SK-N-SH treated with all-trans-retinoic acid at 6 μM for 48 hours (cell line): Measurements from ENCODE around the gene PLIN5.

Experiments used
- ATAC-seq: fragments of 200-7000 bp; cut with Tn5 transposase; 3 replicates; pipeline ENCODE4 v1.9.1; 2020; ENCODE audit warnings: mild to moderate bottlenecking, moderate library complexity
- ARNTL ChIP-seq: fragments of 450-650 bp; formaldehyde crosslinking; IDR thresholded peaks from 2 replicates; pipeline ENCODE4 v1.5.0; 2020; ENCODE audit warnings: low read depth, mild to moderate bottlenecking, moderate library complexity, borderline replicate concordance
- BACH2 ChIP-seq: fragments of 250-450 bp; sonication (Bioruptor Pico); IDR thresholded peaks from 2 replicates; pipeline ENCODE4 v1.9.0; 2021; ENCODE audit warnings: mild to moderate bottlenecking, borderline replicate concordance
- CREB5 ChIP-seq: fragments of 250-450 bp; sonication (Bioruptor Pico); IDR thresholded peaks from 2 replicates; pipeline ENCODE4 v1.5.1; 2020; ENCODE audit warnings: low read depth, mild to moderate bottlenecking, moderate library complexity
- CSDC2 ChIP-seq: fragments of 250-450 bp; sonication (Bioruptor Pico); IDR thresholded peaks from 2 replicates; pipeline ENCODE4 v1.5.0; 2020; ENCODE audit warnings: mild to moderate bottlenecking, moderate library complexity
- CSRNP3 ChIP-seq: fragments of 250-450 bp; sonication (Bioruptor Pico); IDR thresholded peaks from 2 replicates; pipeline ENCODE4 v1.5.1; 2021; ENCODE audit warnings: mild to moderate bottlenecking, moderate library complexity
- ESRRG ChIP-seq: fragments of 250-450 bp; sonication (Bioruptor Pico); IDR thresholded peaks from 2 replicates; pipeline ENCODE4 v1.6.1; 2021; ENCODE audit warnings: mild to moderate bottlenecking
- GLIS3 ChIP-seq: fragments of 250-450 bp; sonication (Bioruptor Pico); IDR thresholded peaks from 2 replicates; pipeline ENCODE4 v1.5.0; 2020; ENCODE audit warnings: mild to moderate bottlenecking, moderate library complexity
- ISL1 ChIP-seq: fragments of 250-450 bp; sonication (Bioruptor Pico); IDR thresholded peaks from 2 replicates; pipeline ENCODE4 v2.1.2; 2022; ENCODE audit warnings: mild to moderate bottlenecking, moderate library complexity
- OSR1 ChIP-seq: fragments of 250-450 bp; sonication (Bioruptor Pico); IDR thresholded peaks from 2 replicates; pipeline ENCODE4 v1.8.0; 2022; ENCODE audit warnings: moderate library complexity, mild to moderate bottlenecking, inconsistent platforms
- POU6F1 ChIP-seq: fragments of 250-450 bp; sonication (Bioruptor Pico); IDR thresholded peaks from 2 replicates; pipeline ENCODE4 v1.8.0; 2021; ENCODE audit warnings: low read depth, mild to moderate bottlenecking, moderate library complexity, borderline replicate concordance
- PPARA ChIP-seq: fragments of 250-450 bp; sonication (Bioruptor Pico); IDR thresholded peaks from 2 replicates; pipeline ENCODE4 v1.5.0; 2020; ENCODE audit warnings: mild to moderate bottlenecking, borderline replicate concordance
- RARB ChIP-seq: fragments of 250-450 bp; sonication (Bioruptor Pico); IDR thresholded peaks from 2 replicates; pipeline ENCODE4 v1.8.0; 2021; ENCODE audit warnings: mild to moderate bottlenecking, moderate library complexity
- SNAI2 ChIP-seq: fragments of 250-450 bp; sonication (Bioruptor Pico); IDR thresholded peaks from 2 replicates; pipeline ENCODE4 v1.5.0; 2020; ENCODE audit warnings: mild to moderate bottlenecking, moderate library complexity
- TCF4 ChIP-seq: fragments of 250-450 bp; sonication (Bioruptor Pico); IDR thresholded peaks from 2 replicates; pipeline ENCODE4 v1.8.0; 2021; ENCODE audit warnings: mild to moderate bottlenecking, moderate library complexity, borderline replicate concordance
- TOX ChIP-seq: fragments of 250-450 bp; sonication (Bioruptor Pico); IDR thresholded peaks from 2 replicates; pipeline ENCODE4 v1.8.0; 2021; ENCODE audit warnings: mild to moderate bottlenecking, moderate library complexity, borderline replicate concordance
- TSHZ2 ChIP-seq: fragments of 250-450 bp; sonication (Bioruptor Pico); IDR thresholded peaks from 2 replicates; pipeline ENCODE4 v1.5.0; 2020; ENCODE audit warnings: mild to moderate bottlenecking, moderate library complexity
- ZC3H10 ChIP-seq: fragments of 250-450 bp; sonication (Bioruptor Pico); IDR thresholded peaks from 2 replicates; pipeline ENCODE4 v1.5.1; 2021; ENCODE audit warnings: mild to moderate bottlenecking, moderate library complexity
- ZFP3 ChIP-seq: fragments of 250-450 bp; sonication (Bioruptor Pico); IDR thresholded peaks from 2 replicates; pipeline ENCODE4 v1.5.0; 2020; ENCODE audit warnings: mild to moderate bottlenecking, moderate library complexity
- ZFP30 ChIP-seq: fragments of 450-650 bp; formaldehyde crosslinking; IDR thresholded peaks from 2 replicates; pipeline ENCODE4 v1.5.0; 2022; ENCODE audit warnings: mild to moderate bottlenecking, moderate library complexity
- ZNF565 ChIP-seq: fragments of 450-650 bp; formaldehyde crosslinking; conservative IDR thresholded peaks from 2 replicates; pipeline ENCODE4 v1.5.0; 2020; ENCODE audit warnings: low read depth, mild to moderate bottlenecking, moderate library complexity
- ZNF70 ChIP-seq: fragments of 450-650 bp; formaldehyde crosslinking; IDR thresholded peaks from 2 replicates; pipeline ENCODE4 v1.5.0; 2020; ENCODE audit warnings: mild to moderate bottlenecking, moderate library complexity
- ZNF8 ChIP-seq: fragments of 450-650 bp; formaldehyde crosslinking; IDR thresholded peaks from 2 replicates; pipeline ENCODE4 v1.5.0; 2020; ENCODE audit warnings: mild to moderate bottlenecking, moderate library complexity

Gene PLIN5

GRCh38 chr19:4515732-4516131 lies 19.3 kb downstream of the PLIN5 start:
- TF ChIP-seq BACH2 (CRISPR knock-in tag), result no peak
- TF ChIP-seq TCF4 (CRISPR knock-in tag), result no peak
- TF ChIP-seq ZFP3 (CRISPR knock-in tag), result no peak
- TF ChIP-seq POU6F1, result no peak
- TF ChIP-seq CREB5 (CRISPR knock-in tag), result no peak
- no peak for TF ChIP-seq ZC3H10 (CRISPR knock-in tag)
- no peak for TF ChIP-seq CSRNP3
- no peak for TF ChIP-seq ZFP30 (CRISPR knock-in tag)
- TF ChIP-seq TOX (CRISPR knock-in tag), result no peak
- ATAC-seq, result no peak

GRCh38 chr19:4513248-4513647 lies 21.8 kb downstream of the PLIN5 start:
- ATAC-seq, result no peak
- TF ChIP-seq ZNF8, result no peak
- TF ChIP-seq ESRRG, result no peak
- no peak for TF ChIP-seq TCF4 (CRISPR knock-in tag)
- TF ChIP-seq RARB (CRISPR knock-in tag), result no peak
- TF ChIP-seq PPARA, result no peak
- TF ChIP-seq POU6F1, result no peak
- TF ChIP-seq ISL1, result no peak
- TF ChIP-seq ARNTL (CRISPR knock-in tag), result no peak
- no peak for TF ChIP-seq CSDC2 (CRISPR knock-in tag)
- TF ChIP-seq OSR1 (CRISPR knock-in tag), result no peak
- no peak for TF ChIP-seq BACH2 (CRISPR knock-in tag)
- no peak for TF ChIP-seq TOX (CRISPR knock-in tag)

GRCh38 chr19:4512070-4512469 lies 23.0 kb downstream of the PLIN5 start:
- ATAC-seq, result no peak; the same call in 2 of the 3 replicates
- TF ChIP-seq ZNF565 (CRISPR knock-in tag), result no peak
- TF ChIP-seq PPARA, result no peak
- no peak for TF ChIP-seq TSHZ2 (CRISPR knock-in tag)
- no peak for TF ChIP-seq ZC3H10 (CRISPR knock-in tag)
- TF ChIP-seq ESRRG, result no peak
- no peak for TF ChIP-seq TOX (CRISPR knock-in tag)
- no peak for TF ChIP-seq SNAI2
- no peak for TF ChIP-seq ZFP30 (CRISPR knock-in tag)
- no peak for TF ChIP-seq CSRNP3
- TF ChIP-seq ZNF8, result no peak
- TF ChIP-seq TCF4 (CRISPR knock-in tag), result no peak
- TF ChIP-seq ZFP3 (CRISPR knock-in tag), result no peak
- no peak for TF ChIP-seq ZNF70 (CRISPR knock-in tag)
- TF ChIP-seq POU6F1, result no peak
- TF ChIP-seq GLIS3 (CRISPR knock-in tag), result no peak
- TF ChIP-seq CSDC2 (CRISPR knock-in tag), result no peak
- TF ChIP-seq CREB5 (CRISPR knock-in tag), result no peak
